ENCODE data around the gene CAPN9.

Gene CAPN9

GRCh38 chr1:230800891-230801840 is 54.0 kb downstream of the CAPN9 start:
- DNase-seq (ENCODE audit: low spot score): no peak

- no peak for DNase-seq (ENCODE audit: low spot score)
These were observed 57.2 kb downstream of the CAPN9 start for GRCh38 chr1:230804396-230804795.

GRCh38 chr1:230806552-230806951 is 59.4 kb downstream of the CAPN9 start:
- DNase-seq (ENCODE audit: low spot score): no peak

GRCh38 chr1:230807029-230807428 is 59.8 kb downstream of the CAPN9 start:
- DNase-seq (ENCODE audit: low spot score): no peak

GRCh38 chr1:230807561-230808280 is 60.5 kb downstream of the CAPN9 start:
- no peak for DNase-seq (ENCODE audit: low spot score)

- DNase-seq (ENCODE audit: low spot score): no peak
These were observed 61.2 kb downstream of the CAPN9 start for GRCh38 chr1:230808281-230808872.

GRCh38 chr1:230809256-230809990 is 62.2 kb downstream of the CAPN9 start:
- DNase-seq (ENCODE audit: low spot score): no peak

GRCh38 chr1:230812568-230812967 is 65.4 kb downstream of the CAPN9 start:
- no peak for DNase-seq (ENCODE audit: low spot score)

- no peak for DNase-seq (ENCODE audit: low spot score)
These were observed 67.9 kb downstream of the CAPN9 start for GRCh38 chr1:230814949-230815692.

GRCh38 chr1:230816018-230816417 is 68.8 kb downstream of the CAPN9 start:
- no peak for DNase-seq (ENCODE audit: low spot score)

GRCh38 chr1:230818367-230818766 is 71.2 kb downstream of the CAPN9 start:
- DNase-seq (ENCODE audit: low spot score): no peak

- no peak for DNase-seq (ENCODE audit: low spot score)
These were observed 71.7 kb downstream of the CAPN9 start for GRCh38 chr1:230818901-230819300.

GRCh38 chr1:230819976-230820375 is 72.8 kb downstream of the CAPN9 start:
- no peak for DNase-seq (ENCODE audit: low spot score)

GRCh38 chr1:230820568-230820967 is 73.4 kb downstream of the CAPN9 start:
- no peak for DNase-seq (ENCODE audit: low spot score)

- DNase-seq (ENCODE audit: low spot score): no peak
These were observed 74.2 kb downstream of the CAPN9 start for GRCh38 chr1:230821346-230821745.

GRCh38 chr1:230822092-230822581 is 74.9 kb downstream of the CAPN9 start:
- DNase-seq (ENCODE audit: low spot score): no peak

- no peak for DNase-seq (ENCODE audit: low spot score)
These were observed 76.2 kb downstream of the CAPN9 start for GRCh38 chr1:230823426-230823825.

- DNase-seq (ENCODE audit: low spot score): no peak
These were observed 76.8 kb downstream of the CAPN9 start for GRCh38 chr1:230823931-230824381.

GRCh38 chr1:230824551-230824918 is 77.3 kb downstream of the CAPN9 start:
- no peak for DNase-seq (ENCODE audit: low spot score)

GRCh38 chr1:230824919-230825721 is 77.9 kb downstream of the CAPN9 start:
- DNase-seq (ENCODE audit: low spot score): no peak

Measured in activated CD4-positive, alpha-beta T cell treated with anti-CD3 and anti-CD28 coated beads, Interleukin-2, Interleukin-4, amounts not matched to agents 100 ng/mL and 50 ng/mL, durations not matched to agents 16 hours and 8 hours (primary cell).